Stimulated activated CD8-positive, alpha-beta memory T cell treated with anti-CD3 and anti-CD28 coated beads, Interleukin-4, amount 100 ng/mL, for 48 hours (primary cell): Measurements from ENCODE around the gene GRIK1.

Experiments used
- DNase-seq: peaks from one replicate; pipeline ENCODE4 v3.0.0-alpha.2; 2020

Gene GRIK1

DNA sequence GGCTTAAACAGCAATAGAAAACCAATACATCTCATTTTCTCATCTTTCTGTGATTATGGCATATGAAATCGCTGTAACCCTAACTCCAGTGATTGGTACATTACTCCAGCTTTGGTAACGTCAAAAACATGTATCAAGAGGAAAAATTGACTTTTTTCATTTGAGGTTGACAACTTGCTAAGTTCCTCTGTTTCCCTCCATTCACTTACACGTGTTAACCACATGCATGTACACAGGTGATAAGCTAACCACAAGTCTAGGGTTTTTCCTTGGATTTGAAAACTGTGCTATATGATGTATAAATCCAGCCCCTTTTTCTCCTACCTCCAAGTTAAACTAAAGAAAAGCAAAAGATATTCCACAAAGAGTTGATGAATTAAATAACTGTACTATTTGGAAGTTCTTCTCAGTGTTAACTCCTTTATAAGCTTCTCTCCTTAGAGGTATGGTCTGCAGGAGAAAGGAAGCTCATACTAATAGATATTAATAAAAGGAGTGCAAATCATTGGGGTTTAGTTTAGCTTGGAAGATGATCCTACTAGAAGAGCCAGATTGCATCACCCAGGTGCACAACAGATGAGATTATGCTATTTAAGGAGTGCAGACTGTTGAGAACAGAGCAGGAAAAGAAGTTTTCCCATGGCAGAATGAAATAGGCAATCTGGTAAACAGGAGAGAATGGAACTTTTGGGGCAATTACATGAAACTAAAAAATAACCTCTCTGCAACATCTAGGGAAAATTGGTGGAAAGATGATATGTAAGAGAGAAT, 277.9 kb downstream of the GRIK1 start:
- no peak for DNase-seq

DNA sequence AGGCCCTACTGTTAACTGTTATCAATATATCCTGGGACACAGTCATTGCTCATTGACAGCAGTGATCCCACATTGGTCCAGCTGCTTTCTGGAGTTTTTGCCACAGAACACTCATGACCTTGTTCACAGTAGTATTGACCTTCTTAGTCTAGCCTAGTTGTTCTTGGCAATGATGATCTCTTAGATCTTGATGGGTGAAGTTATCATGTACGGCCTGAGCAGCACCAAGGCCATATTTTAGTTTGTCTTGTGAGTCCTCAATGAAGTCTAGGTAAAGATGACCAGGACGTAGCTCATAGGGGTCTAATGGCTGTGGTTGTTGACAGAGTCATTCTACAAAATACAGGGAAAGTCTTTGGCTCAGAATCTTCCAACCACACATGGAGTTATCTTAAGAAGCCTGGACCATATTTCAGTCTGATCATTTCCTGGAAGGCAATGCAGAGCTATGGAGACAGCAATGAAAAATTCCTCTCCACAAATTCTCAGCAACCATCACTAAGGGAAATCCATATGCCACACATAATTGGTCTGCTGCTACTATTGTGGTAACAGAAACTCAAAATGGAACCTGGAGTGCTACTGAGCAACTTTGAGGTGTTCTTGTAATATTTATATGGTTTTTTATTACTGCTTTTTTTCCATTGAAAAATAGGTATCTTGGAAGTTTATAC, 279.6 kb downstream of the GRIK1 start:
- no peak for DNase-seq

DNA sequence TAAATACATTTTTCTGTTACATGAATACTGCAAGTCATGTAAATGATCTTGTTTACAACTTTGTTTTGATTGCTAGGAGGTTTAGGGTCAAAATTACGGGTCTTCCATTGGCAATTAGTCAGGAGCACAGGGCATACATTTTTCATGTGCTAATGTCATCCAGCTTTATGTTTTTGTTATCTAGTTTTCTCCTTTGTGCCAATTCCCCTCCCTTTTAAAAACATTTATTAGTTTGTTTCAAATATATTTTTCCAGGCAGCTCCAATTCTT, 280.9 kb downstream of the GRIK1 start:
- DNase-seq = no peak

DNA sequence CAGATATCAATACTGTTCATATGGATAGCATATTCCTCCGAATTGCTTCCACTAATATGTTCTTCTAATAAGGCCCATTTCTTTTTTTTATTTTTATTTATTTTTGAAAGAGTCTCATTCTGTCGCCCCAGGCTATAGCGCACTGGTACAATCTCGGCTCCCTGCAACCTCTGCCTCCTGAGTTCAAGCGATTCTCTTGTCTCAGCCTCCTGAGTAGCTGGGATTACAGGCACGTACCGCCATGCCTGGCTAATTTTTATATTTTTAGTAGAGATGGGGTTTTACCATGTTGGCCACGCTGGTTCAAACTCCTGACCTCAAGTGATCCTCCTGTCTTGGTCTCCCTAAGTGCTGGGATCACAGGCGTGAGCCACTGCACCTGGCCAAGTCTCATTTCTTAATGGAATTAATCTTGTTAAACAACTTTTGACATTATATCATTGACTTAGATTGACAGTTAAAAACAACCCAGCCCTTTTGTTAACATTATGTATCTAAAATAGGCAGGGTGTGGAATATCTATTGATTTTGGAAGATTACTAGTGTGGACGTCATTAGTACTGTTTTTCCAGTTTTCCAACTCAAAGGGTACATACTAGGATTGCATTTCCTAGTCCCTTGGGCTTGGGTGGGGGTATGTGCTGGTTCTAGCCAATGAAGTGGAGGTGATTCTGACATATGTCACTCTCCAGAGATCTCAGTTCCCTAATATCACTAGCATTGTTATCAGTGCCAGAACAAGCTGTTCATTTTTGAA, 281.4 kb downstream of the GRIK1 start:
- no peak for DNase-seq

DNA sequence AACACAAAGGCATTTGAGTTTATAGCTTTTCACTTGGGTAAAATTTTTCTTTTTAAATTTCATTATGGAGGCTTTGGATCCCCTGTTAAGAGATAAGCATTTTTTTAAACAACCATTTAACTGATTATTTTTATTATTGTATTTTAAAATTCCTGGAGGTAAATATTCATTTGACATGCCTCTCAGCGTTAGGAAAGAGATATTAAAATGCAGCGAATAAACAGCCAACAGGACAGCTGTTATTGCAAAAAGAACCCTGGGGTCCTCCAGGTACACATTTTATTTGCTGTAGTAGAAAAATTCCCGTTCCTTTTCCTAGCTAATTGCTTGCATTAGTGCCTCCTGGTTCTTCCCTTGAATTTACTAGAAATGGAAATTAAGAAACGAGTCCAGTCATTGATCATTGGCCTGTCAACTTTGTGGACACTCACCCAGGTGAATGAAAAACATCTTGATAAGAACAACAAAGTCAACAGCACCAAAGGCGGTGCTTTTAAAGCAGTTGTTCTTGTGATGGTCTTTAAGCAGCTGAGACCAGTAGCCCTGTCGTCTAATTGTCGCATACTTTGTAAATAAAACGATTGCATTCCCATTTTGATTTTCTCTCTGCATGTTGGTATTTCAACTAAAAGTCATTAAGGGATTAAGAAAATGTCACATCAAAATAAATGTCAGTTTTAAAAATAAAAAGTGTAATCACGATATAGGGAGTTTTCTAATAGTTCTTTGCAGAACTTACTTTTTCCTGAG, 282.4 kb downstream of the GRIK1 start:
- DNase-seq = no peak

DNA sequence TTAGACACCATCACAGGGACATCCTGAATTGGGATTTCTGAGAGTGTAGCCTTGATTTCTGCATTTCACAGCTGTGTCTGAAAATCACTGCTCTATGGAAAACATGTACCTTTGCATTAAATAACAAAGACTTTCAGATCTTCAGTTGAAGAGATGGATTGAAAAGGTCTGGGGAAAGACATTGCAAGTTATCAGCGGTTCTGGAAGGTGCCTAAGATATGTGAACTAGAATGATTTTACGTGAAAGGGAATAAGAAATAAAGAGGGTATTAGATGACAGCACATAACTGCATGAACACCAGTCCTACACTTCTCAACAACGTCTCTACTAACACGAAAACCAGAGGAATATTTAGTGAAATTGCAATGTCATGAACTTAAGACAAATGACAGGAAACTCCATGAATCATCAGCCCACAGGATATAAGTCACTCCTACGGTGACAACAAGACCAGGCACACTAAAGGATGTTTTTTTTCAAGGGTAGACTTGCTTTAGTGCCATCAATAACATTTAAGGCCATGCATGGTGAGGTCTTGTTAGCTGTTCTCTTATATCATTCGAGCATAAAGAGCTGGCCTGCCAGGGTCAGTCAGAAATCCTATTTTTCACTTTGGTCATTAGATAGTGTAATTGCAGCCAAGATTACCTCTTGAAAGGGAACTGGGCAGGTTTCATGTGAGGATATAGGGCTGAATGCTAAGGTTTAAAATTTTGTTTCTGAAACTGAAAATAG, 283.1 kb downstream of the GRIK1 start:
- no peak for DNase-seq

DNA sequence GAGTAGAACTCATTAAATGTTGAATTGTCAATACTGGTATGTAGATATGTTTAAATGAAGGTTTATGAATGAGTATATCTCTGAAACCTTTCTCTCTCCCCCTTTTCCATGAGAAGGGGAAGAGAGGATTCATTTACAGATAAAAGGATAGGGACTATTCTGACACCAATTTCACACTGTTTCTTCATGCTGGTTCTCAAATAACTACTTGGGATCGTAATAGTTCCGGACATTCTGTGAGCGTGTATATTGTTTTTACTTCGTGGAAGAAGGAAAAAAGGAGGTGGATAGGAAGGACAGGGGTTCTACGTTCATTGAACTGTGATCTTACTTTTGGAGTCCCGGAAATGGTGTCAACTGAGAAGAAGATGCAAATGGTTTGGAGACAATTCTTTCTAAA, 284.2 kb downstream of the GRIK1 start:
- no peak for DNase-seq

DNA sequence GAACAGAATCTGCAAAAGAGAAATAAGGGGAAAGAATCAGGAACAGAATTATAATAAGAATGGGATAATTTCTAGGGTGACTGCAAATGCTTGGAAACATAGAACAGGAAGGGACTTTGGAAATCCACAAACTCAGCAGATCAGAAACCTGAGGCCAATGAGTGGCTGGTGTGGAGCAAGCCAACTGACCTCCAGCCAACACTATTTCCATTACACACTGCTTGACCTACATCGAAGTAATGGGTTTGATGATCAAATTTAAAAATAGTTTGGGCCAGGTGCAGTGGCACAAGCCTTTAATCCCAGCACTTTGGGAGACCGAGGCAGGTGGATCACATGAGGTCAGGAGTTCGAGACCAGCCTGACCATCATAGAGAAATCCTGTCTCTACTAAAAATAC, 284.9 kb downstream of the GRIK1 start:
- DNase-seq = no peak

DNA sequence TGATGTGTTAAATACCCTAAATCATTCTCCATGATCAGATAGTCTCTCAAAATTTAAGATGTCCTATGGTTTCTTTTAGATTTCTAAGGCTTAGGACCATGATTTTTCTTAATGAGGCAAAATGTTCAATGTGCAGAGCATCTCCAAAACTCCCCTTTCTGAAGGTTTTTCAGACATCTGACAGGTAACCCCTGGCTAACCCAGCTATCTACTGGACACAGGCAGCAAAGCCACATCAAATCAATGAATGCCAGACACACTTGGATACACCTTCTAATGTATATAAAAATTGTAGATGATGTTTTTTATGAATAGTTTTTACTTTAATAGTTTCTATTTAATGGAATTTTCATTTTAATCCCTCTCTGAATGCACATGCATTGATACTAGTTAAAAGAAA, 285.6 kb downstream of the GRIK1 start:
- DNase-seq = no peak

DNA sequence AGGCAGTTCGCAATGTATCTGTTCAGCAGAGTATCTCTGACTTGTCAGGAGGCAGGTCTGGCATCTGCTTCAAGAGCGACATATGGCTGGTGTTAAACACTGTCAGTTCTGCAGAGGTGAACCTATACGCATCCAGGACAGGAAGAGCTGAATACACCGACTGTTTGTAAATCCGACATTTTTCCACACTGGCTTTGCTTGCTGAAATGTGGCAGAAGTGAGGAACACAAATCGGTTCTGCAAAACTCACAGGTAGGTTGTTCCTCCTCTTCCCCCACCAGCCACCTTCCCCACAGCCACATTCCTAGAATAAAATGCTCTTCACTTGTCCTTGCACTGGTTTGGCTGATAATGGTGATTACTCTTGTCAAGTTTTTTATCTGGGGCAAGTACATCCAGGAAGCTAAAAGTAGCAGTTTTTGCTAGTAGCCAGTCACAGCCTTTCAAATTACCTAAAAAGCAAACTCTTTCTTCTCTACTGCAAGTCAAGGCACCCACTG, 289.2 kb downstream of the GRIK1 start:
- DNase-seq = no peak

DNA sequence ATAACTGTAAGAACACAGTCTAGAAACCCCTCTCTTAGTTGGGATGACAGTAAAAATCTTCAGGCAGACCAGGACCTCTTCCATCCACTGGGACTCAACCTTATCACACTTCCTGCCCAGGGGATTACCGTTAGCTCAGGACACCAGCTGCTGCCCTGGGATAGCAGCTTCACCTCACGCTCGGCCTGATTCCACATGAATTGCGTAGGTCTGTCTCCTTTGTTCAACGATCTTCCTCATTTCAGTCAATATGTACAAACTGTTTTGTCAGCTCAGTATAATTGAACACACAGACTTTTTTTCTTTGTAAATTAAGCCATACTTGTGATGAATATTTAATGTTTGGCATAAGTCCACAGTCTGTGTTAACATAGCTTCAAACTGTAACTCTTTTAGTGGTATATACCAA, 290.4 kb downstream of the GRIK1 start:
- no peak for DNase-seq

DNA sequence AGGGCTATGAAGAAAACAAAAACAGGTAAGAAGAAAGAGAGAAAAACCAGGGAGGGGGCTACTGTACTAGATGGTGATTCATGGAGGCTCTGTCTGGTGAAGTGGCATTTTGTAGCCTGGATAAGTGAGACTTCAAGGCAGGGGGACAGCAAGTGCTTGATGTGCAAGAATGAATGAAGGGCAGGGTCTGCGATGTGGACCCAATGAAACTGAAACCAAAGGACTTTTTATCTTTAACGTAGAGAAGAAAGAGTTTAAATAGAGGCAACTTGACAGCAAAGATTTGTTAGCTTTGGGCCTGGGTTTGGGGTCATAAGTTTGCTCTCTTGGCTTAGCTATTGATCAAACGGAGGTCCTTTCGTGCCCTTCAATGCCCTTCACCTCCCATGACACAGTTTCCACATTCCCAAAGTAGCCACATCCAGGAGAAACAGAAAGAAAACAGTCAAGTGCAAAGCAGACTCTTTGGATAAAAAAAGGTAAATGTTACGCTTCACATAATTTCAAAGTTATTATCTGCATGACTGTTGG, 291.0 kb downstream of the GRIK1 start:
- DNase-seq = no peak

DNA sequence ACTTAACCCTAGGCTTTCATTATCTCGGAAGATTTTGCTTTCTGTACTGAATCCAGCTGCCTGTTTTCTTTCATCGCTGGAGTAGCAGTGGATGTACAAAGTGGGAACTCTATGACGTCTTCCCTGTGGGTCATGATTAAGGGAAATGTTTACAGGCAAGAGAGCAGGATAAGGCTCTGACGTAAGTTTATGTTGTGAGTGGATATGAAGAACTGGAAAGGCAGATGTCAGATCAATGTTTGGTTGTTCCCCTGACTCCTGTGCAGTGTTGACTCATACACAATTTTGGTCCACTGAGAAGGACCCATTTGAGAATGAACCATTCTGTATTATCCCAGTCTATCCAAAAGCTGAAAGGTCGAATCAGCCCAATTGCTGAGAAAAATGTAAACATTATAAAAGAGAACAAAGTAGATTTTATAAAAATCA, 292.4 kb downstream of the GRIK1 start:
- DNase-seq = no peak

DNA sequence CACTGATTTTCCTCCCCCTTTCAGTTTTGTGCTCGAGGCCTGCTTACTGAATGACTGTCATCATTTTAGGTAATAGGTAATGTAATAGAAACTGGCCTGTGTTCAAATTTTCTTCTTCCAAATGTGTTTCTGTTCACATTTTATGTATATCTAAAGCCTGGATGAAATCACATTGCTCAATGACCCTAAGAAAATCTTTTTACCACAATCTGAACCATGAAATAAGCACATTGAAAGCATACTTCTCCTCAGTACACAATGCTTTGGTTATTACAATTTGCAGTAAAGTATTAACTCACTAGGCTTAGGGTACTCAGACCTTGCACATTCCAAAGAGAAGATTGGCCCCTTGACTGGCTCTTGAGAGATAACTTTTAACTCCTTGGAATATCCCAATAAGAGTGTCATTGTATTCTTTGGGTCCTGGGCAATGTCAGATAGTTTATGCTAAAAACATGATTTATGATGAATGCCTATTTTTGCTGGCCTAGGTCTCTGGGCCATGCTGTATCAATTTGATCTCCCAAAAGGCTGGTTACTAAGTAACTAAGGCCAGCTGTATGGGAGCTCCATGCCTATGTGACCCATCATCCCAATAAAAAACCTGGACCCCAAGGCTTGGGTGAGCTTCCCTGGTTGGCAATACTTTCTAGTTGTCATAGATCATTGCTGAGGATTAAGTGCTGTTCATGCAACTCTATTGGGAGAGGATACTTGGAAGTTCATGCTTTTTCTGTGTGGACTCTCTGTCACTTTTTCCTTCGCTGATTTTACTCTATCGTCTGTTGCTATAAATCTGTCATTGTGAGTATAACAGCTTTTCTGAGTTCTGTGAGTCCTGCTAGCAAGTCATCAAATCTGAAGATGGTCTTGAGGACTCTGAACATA, 293.9 kb downstream of the GRIK1 start:
- no peak for DNase-seq

DNA sequence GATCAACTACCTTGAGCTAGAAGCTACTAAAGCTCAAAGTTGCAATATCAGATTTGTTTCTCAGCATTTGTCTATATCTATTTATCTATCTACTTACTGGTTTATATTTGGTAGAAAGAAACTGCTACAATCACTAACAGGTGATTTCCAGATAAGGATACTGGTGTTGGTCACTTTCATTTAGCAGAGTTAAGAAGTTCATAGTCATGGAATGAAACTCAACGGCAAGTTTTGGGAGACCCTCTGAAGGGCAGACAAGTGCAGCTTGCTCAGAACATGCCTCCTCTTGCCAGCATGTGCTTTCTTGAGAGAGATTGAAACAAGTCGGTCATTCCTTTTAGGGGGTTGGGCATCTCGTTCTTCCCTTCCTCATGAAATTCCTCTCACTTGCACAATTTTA, 296.5 kb downstream of the GRIK1 start:
- DNase-seq = no peak

DNA sequence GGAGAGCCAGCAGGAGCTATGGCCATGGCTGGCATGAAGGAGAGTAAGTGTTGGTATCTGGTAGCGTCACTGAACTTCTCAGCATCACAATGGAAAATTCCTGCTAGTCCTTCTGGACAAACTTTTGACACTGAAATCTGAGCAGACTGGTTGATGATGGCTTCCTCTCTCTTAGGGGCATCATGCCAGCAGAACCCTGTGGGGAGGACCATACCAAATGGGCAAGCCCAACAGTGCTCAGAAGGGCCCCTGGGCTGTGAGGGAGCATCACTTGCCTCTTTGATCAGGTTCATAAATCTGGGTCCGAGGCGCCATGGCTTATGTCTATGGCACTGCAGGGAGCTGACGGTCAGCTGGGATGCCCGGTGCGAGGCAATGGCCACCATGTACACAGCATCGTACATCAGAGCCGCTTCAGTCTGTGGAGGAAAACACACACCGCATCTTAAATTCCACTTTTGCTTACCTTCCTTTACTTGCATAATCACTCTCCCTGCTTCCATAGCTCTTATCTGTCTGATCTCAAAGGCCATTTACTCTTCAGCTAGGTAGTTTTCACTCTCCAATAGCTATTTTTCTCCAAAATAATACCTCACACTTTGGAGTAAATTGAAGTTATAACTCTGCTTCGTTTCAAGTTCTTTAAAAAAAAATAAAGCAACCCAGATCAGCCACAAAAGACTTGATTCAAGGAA, 297.1 kb downstream of the GRIK1 start:
- DNase-seq = no peak

DNA sequence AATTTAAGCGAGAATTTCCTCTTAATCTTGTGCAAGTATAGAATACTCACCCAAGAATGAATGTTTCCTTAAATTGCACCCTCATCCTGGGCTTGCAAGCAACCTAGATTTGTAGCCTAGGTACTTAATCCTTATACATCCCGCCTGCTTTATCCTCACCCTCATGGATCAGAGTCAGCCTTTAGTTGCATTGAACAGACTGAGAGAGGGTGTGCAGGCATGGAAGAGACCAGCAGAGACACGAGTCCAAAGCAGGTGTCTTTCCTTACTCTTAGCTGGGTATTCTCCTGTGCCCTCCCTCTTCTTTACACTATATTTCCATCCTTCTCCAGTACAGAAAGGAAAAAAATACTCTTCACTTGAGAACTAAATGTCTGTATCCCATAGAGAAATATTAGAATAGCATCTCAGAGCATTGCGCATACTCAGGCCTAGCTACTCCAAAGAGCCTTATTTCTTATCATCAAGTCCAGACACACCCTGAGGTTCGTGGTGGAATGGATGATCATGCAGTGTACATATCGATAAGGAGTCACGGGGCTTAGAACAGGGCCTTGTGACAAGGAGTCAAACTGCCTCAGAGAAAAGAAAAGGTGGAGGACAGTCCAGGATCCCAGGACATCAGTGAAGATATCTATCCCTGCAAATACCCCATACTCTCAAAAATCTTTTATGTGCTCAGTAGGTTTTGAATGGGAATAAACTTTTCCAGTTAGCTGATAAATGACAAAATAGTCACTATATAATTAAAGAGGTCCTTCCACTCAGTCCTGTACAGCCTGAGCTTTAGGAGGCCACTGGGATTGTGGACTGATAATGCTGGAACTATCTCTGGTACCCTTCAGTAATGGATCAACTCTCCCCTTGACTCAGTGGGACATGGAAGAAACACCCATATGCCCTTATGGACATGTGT, 297.9 kb downstream of the GRIK1 start:
- DNase-seq = no peak

DNA sequence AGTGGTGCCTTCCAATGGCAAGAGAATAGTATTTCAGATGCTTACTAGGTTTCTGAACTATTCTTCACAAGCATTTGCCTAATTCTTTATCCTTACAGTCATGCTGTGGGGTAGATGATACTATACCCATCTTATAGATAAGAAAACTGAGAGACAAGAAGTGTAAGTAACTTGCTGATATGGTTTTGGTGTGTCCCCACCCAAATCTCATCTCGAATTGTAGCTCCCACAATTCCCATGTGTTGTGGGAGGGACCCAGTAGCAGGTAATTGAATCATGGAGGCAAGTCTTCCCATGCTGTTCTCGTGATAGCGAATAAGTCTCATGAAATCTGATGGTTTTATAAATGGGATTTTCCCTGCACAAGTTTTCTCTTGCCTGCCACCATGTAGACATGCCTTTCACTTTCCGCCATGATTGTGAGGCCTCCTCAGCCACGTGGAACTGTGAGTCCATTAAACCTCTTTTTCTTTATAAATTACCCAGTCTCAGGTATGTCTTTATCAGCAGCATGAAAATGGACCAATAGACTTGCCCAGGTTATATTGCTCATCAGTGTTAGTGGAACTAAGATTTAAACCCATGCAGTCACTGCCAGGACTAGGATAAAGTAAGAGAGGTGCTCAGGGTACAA, 298.7 kb downstream of the GRIK1 start:
- DNase-seq = no peak

DNA sequence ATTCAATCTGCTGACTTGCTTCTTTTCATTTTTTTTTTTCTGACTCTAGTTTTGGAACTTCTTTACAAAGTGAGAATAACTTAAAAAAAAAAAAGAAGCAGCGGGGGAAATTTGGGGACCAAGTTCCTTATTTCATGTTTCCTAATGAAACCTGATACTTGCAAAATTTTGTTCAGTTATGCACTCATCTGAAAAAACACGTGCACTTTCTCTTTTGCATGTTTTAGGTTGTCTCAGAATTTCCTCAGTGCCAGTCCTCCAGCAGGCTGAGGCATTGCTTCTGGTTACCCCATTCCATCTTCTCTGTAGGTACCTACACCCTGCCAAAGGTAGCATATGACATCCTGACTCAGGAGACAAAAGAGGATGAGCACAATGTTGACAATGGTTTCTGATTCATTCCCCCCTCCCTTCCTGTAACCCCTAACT, 299.7 kb downstream of the GRIK1 start:
- DNase-seq = no peak
